OCI-M2 (cell line): ENCODE measurements around the gene CLSTN2.

ENCODE experiments used
- DNase-seq: peaks from one replicate; lab custom pipeline; 2025; ENCODE audit not compliant: unreplicated experiment; lab: John Stamatoyannopoulos, UW

Gene CLSTN2

DNA sequence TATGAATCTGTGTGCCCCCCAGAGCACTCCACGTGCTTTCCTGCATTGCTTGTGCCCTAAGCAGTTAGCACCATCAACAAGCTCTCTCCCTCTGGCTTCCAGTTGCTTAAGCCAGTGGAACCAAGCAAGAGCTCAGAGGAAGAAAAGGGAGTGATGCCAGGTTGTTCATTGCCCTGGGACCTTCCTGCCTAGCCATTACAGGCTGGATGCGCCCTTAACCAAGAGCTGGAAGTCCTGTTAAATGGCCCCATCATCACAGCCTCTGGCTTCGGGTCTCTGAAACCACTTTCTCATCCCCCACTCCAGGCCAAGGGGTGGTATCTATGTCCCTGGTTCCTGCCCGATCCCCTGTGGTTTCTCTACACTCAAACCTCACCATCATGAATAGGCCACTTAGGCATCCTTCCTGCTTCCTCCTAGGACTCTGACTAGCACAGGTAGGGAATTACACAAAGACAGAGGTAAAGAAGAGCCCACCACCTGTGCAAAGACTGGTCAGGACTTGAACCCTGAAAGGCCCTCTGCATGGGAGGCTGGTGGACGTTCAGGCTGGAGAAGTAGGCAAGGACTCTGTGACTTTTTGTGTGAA is 433.3 kb downstream of the CLSTN2 start:
- DNase-seq = no peak

DNA sequence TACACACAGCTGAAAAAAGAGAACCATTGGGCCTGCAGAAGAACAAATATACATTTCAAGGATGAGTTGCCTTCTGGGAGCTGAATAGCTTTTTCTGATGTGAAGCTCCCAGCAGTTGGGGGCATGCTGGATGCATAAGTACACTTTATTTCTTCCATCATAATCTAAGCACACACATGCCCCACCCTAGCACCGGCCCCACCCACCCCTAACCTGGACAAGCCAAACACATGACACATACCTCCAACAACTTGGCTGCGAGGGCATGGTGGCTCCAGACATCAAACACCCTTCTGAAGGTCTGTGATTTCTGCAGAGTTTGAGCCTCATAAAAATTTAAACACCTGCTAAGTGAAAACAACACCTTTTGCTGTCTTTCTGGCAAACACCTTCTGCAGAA is 435.7 kb downstream of the CLSTN2 start:
- DNase-seq = no peak

DNA sequence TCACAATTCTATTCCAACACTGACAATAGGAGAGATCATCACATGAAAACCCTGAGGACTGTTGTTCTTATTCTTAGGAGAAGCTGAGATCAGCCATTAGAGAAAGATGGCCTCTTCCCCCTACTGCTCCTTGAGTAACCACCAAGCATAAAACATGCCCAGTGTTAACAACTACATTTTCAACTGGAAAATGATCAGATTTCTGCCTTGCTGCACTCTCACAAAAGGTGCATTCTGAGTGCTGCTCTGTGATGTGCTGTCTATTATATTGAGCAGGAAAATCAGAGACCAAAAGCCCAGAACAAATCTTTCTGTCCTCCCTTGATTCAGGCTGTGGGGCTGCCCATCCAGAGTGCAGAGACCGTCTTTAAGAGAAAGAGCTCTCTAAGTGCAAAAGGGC is 438.2 kb downstream of the CLSTN2 start:
- DNase-seq = no peak

DNA sequence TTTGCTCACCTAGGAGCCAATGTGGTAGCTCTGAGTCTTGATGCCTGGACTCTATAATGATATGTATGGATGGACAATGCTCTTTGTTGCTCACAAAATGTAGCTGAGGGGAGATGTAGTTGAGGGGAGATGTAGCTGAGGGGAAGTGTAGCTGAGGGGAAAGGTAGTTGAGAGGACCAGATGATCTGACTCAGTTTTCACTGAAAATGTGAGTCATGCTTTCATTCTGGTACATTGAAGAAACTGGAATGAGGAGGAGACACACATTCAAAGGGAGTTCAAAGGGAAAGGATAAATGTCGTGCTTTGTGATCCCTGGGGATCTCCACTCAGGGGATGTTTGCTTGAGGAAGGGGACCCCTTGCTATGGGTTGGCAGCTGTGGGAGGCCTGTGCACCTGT is 440.0 kb downstream of the CLSTN2 start:
- DNase-seq = no peak

DNA sequence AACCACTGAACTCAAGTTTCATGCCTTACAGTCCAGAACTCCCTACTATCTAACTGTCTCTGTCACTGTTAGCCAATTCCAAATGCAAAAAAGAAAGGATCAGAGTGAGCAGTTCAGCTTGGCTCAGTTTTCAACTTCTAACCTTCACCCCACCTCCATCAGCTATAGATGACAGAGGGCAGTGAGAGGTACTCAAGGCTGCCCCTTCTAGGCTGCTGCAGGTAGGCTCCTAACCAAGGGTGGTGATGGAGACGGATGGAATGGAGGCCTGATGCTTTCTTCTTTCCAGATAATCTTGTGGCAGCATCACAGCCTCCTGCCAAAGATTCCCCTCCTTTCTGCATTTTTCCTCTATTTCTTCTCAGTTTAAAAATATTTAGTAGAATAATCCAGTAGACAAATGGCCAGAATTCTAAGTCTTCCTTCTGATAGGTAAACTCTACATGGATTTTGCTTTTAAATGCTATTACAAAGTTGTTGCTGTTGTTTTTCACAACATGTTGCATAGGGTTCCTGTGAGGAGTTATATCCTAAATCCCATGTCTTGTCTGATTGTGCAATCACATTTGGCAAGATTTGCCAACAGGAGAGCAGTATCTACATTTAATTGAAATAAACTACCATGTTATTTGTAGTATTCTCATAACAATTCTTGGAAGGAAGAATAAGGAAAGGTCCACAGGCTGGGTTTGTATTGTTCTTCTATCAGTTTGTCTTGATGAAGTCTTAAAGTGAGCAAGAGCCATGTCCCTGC is 441.3 kb downstream of the CLSTN2 start:
- DNase-seq = no peak

DNA sequence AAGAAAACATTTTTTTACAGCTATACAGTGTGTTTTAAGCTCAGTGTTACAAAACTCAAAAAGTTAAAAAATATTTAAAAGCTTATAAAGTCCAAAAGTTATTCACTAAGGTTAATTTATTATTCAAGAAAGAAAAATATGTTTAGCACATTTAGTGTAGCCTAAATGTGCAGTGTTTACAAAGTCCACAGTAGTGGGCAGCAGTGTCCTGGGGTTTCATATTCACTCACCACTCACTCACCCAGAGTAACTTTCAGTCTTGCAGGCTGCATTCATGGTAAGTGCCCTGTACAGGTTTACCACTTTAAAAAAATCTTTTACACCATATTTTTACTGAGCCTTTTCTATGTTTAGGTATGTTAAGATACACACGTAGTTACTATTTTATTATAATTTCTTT is 442.7 kb downstream of the CLSTN2 start:
- no peak for DNase-seq

DNA sequence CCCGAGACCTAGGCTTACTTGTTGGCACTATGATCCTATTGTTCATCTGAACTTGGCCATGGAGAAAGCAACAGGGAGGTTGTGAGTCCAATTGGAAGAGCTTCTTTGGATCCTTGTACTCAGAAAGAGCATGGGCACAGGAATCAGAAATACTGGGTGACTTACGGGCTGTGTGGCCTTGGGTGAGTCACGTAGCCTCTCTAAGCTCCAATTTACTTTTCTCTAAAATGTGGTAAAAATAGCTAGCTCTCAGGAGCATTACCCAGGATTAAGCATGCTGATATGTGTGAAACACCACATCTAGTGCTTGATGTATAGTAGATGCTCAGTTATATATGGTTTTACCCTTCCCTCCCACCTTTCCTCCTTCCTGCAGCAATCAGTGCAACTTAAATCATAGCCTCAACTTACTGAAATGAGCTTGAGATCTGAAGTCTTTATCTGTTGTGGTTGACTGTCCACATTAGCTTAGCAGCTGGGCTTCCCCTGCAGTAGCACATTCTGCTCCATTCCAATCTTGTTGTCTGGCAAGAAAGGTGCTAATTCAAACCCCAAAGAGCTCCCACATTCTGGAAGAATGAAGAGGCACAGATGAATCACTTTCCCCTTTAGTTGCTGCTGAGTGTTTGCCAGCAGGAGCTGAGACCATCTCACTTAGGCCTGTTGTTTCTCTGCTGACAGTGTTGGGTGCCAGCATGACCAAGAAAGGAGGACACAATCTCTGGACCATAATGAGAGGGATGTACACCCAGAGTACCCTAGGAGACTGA is 443.8 kb downstream of the CLSTN2 start:
- DNase-seq = no peak

DNA sequence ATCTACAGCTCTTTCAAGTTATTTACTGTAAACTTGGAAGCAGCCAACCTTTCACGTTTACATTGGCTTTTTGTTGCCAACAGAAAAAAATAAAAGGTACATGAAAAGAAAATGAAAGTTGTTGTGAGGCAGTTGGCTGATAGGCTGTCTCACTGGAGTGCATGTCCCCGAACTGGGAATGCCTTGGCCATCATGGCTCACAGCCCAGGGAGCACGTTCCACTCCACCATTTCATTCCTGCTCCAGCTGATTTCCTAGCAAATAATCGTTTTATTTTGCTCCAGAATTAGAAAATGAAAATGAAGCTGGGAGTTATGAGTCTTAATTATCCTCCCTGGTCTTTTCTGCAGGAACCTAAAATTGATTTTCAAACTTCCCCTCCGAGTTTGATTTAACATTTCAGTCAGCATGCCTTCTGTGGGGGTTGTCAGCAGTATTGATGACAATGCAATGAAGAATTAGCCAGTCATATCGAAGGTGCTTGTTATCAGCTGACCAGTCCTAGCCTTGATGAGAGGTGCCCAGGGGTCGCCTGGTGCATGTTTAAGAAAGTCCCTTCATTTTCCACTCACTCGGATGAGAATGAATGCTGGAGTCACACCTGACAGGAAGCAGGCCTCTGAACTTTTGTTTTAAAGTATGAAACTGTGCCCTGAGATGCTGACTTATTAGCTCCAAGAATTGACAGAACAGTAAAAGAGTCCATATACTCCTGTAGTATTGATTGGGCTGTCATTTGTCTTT is 449.2 kb downstream of the CLSTN2 start:
- no peak for DNase-seq

DNA sequence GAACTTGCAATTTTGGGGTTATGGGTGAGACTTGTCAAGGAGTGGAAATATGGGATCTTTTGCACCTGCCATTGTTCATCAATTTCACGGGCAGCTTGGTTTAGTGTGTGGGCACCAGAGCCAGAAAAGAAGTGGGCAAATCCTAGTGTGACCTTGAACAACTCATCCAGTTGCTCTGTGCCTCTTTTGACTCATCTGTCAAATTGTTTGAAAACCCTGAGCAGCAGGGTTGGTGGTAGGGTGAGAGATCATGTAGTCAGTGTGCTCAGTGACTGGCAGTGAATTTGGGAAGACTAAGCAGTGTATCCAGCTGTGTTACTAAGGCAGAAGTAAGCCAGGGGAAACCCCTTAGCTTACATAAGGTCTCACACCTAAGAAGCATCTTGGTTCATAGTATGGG is 449.9 kb downstream of the CLSTN2 start:
- no peak for DNase-seq

DNA sequence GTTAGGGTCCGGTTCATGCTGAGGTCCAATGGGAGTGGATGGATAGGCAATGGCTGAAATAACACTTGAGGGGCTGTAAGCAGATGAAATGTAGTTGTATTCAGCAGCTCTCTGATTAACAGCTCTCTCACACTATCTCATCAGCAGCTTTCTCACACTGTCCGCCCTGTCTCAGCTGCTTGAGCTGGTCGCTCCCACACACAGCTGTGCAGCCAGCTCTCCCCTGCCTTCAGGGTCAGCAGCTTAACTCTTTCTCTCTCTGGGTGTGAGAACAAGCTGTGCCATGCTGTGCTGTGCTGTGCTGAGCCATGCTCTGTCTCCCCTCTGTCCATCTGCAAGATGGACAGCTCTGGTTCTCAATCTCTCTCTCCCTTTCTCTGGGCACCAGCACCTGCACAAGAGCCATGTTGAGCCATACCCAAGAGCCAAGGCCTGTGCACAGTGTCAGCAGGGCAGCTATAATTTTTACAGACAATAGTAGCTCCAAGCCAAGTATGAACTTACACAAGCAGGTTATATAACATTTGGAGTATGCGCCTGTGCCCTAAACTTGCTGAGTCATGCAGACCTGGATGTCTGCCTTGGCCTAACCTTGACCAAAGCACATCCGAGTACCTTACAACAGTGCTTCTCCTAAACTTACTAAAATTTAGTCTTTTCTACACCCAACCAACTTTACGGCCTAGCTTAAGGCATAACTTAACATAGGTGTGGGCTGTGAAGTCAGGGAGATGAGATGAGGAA is 451.5 kb downstream of the CLSTN2 start:
- DNase-seq = no peak

DNA sequence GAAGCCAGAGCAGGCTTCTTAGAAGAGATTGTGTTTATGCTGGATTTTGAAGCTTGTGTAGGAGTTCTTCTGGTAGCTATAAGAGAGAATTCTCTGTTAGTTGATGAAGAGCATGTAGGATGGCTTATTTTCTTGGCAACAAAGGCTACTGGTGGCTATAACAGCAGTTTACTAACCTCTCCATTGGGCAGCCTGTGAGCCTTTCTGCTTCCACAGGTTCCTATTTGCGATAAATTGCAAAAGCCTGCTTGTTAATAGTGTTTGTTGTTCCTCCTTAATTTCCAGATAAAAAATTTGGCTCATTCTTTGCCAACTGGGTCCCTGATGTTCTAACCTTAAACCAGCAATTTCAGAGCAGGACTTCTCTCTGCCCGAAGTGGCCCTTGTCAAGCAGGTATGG is 452.3 kb downstream of the CLSTN2 start:
- DNase-seq = no peak

DNA sequence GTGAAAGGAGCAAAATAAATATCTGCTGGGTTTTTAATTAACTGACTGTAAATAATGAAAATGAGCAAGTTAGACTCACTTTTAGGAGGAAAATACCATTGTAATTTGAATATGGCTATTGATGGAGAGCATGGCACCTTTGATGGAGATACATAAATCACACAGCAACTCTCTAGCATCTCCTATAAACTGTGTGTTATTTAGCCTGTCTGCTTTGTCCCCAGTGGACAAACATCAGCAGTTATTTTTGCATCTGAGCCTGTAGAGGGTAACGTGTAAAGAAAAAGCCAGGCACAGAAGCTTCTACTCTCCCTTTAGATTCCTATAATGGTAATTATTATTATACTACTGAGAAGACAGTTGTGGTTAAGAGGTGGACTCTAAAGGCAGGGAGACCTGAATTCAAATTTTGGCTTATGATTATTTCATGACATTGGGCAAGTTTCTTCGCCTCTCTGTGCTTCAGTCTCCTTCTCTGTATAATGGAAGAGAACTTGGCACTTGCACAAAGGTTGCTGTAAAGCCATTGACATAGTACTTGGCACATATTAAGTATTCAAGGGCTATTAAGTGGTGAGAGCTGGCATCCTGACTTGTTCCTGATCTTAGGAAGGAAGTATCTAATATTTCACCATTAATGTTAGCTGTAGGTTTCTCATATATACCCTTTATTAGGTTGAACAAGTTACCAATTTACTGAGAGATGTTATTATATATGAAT is 453.4 kb downstream of the CLSTN2 start:
- no peak for DNase-seq

DNA sequence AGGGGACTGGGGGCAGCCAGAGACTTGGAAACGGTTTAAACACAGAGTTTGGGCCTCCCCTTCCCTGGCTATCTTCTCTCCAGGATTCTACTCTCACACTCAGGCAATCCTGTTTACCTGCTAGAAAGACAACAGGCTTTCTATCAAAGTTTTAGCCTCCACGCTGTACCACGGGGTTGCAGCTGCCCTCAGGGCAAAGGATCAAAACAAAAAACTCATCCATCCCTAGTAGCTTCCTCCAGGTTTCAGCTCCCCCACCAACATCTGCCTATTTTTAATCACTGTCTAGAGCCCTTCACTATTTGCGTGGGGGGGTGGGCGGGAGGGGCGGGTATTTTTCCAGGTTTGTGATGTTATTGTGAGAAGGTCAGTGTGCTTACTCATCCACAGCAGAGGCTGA is 456.1 kb downstream of the CLSTN2 start:
- DNase-seq = no peak

DNA sequence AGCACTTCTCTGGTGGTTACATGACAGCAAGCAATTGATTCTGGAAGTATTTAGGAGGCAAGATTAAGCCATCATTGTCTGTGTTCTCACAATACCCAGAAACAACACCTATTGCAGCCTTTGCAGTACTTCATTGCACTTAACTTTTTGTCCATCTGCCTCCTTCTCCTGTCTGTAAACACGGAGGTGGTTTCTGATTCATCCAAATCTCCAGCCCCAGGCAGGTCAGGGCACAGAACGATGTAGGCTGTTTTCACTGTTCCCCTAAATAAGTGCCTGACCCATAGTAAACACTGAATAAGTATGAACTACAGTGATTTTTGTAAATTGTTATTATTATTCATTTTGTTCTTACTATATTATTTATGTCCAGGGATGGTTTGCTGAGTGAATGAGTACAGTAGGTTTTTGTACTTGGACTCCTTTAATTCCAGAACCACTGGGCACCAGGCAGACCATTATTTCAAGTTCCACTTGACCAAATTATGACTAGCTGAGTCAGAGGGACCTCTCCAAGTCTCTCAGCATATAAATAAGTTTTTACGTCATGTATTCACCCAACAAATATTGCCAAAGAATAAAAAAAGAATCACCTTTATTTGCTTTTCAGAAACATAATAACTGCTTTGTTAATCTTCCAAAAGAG is 459.6 kb downstream of the CLSTN2 start:
- DNase-seq = no peak

DNA sequence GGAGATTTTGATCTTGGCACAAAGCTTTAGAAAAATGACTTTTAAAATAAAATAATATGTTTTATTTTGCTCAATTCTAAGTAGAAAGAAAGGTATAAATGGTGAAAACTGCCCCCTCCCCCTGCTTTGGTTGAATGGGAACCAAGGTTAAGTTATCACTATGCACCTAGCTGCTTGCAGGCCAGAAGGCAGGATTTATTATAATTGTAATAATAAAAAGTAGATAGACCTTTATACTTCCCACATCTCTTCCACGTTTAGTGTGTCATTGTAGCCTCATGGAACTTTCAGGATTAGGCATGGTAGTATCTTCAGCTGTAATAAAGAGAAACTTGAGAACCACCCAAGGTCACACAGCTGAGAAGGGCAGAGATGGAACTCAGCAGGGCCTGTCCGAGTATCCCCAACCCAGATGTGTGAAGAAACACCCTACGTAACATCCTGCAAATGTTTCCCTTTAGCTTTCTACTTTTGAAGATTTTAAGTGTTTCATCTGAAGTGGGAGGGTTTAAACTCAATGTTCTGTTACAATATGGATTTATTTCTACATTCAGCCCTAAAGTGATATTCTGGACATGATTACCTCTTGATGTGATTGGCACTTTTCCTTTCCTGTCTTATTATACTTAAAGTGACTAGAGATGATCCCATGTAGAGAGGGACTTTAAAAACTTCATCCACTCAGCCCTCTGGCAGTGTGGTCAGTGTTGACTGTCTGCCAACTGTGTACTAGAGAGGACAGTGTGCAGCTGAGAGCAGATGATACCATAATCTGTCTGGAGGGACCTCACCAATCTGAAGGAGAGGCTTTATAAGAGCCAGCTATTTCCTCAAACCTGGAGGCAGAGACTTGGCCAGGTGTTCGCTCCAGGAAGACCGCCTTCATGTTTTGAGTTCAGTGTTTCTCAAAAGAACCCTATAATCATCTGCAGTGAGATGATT is 460.4 kb downstream of the CLSTN2 start:
- DNase-seq = no peak

DNA sequence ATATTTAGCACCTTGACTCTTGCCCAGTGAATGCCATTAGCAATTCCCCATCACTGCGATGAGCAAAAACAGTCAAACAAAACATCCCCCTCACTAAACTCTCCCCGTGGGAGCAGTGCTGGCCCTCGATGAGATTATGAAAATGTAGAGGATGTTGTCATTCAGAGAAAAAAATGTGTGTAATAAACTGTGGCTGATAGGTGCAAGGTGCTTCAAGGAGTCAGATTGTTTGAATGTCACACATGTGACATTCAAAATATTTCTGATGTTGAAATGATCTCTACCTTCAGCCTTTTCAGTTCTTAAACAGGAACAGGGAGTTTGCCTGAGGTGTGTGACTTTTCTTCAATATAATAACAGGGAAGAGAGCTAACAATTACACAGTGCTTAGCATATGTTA is 461.1 kb downstream of the CLSTN2 start:
- DNase-seq = no peak

DNA sequence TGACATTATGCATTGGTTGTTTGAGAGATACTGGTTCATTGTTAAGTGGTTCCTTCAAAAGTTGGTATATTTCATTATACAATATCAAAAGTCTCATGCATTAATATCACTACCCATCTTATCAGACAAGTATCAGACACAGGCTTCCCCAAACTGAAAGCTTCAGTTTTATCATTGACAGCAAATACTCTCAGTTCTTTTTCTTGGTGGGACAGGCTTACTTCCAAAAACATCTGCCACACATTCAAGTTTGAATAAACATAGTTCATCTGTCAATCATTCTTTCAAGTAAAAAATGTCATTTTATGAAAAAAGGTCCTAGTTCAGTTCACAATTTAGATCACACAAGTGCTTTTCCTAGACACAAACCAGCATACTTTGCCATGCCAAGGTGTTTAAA is 462.9 kb downstream of the CLSTN2 start:
- DNase-seq = no peak

DNA sequence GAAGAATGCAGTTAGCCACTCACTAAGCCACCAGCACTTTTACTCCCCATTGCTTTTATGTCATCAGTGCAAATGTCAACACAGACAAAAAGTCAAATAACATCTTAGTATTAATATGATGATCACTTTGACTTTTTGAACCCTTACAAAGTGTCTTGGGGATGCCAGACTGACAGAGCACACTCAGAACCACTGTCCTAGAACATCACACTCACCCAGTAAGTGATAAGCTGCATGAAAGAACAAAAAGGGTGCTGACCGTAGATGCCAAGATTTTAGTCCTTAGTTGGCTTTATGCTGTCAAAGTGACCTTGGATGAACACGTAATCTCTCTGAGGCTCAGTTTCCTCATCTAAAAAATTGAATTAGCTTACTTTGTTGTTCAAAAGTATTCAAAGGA is 463.4 kb downstream of the CLSTN2 start:
- no peak for DNase-seq

DNA sequence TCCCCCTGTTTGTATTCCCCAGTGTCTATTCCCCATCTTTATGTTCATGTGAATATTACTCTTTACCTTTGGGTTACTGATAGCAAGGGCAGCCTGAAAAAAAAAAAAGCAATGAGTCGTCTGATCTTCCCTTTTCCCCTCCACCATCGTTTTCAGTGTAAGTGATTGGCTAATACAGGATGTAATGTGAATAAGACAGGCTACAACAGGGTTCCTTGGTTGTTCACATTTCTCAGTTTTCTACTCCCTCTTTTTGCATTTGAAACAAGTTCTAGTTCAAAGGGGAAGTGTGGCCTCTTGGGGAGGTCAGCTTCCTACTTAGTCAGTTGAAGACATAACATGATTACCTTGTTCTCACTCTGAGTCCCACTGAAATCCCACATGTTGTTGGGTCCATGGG is 464.9 kb downstream of the CLSTN2 start:
- DNase-seq = no peak
